Stimulated activated naive CD8-positive, alpha-beta T cell treated with anti-CD3 and anti-CD28 coated beads, Interleukin-15, Interleukin-2, amounts not matched to agents 100 ng/mL and 50 ng/mL, for 24 hours (primary cell): ENCODE measurements around the gene AJUBA.
A peak's percentile ranks its signal among the peaks of the same experiment; 100 is the strongest.

Source experiments
- H3K27ac Mint-ChIP-seq: one replicate; pipeline ENCODE4 v1.8.0; 2021; ENCODE audit warnings: mild to moderate bottlenecking, mixed read lengths
- H3K27me3 Mint-ChIP-seq: one replicate; pipeline ENCODE4 v1.8.0; 2021; ENCODE audit warnings: mixed read lengths
- H3K36me3 Mint-ChIP-seq: one replicate; pipeline ENCODE4 v1.8.0; 2021; ENCODE audit warnings: low read depth, mixed read lengths
- H3K4me1 Mint-ChIP-seq: one replicate; pipeline ENCODE4 v1.8.0; 2021; ENCODE audit warnings: low read depth, mixed read lengths
- H3K4me3 Mint-ChIP-seq: one replicate; pipeline ENCODE4 v1.8.0; 2021; ENCODE audit warnings: mild to moderate bottlenecking, mixed read lengths
- H3K9me3 Mint-ChIP-seq: one replicate; pipeline ENCODE4 v1.8.0; 2021; ENCODE audit warnings: mixed read lengths

The AJUBA gene

GRCh38 chr14:22995889-22996625, 13.7 kb upstream of the AJUBA start:
- no peaks in the 10 kb centered on the region for H3K9me3 Mint-ChIP-seq
- no peaks in the 10 kb centered on the region for H3K4me1 Mint-ChIP-seq
- H3K27ac Mint-ChIP-seq = no peak overlapping the region
- no peaks in the 10 kb centered on the region for H3K27me3 Mint-ChIP-seq
- H3K4me3 Mint-ChIP-seq = no peak overlapping the region
- no peaks in the 10 kb centered on the region for H3K36me3 Mint-ChIP-seq

GRCh38 chr14:22994762-22995275, 12.5 kb upstream of the AJUBA start:
- Mint-ChIP-seq H3K4me1 (no peaks in the 10 kb centered on the region), H3K4me3 (no peak overlapping the region), H3K36me3 (peaks cover 3% of the 10 kb centered on the region), H3K9me3 (no peaks in the 10 kb centered on the region), H3K27me3 (no peaks in the 10 kb centered on the region), H3K27ac (no peak overlapping the region)

GRCh38 chr14:22993517-22993916, 11.2 kb upstream of the AJUBA start:
- Mint-ChIP-seq H3K27me3 (no peaks in the 10 kb centered on the region), H3K27ac (no peak overlapping the region), H3K4me1 (no peaks in the 10 kb centered on the region), H3K36me3 (peaks cover 3% of the 10 kb centered on the region), H3K4me3 (no peak overlapping the region), H3K9me3 (no peaks in the 10 kb centered on the region)

DNA sequence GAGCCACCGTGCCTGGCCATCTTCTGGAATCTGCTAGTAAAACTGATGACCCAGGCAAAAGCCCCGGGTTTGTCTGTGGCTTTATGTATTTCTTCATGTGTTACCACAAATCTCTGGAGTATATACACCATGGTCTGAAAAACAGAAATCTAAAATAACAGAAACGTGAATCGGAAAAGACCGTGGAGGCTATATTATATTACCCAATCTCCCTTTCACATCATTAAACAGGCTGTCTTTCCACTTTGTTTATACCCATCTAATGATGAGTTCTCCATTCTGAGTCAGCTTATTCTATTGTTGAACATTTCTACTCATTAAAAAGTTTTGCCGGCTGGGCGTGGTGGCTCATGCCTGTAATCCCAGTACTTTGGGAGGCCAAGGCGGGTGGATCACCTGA, 9.5 kb upstream of the AJUBA start:
- H3K36me3 Mint-ChIP-seq = peaks cover 3% of the 10 kb centered on the region
- no peaks in the 10 kb centered on the region for H3K27me3 Mint-ChIP-seq
- no peak overlapping the region for H3K27ac Mint-ChIP-seq
- H3K4me3 Mint-ChIP-seq = no peak overlapping the region
- H3K9me3 Mint-ChIP-seq = no peaks in the 10 kb centered on the region
- H3K4me1 Mint-ChIP-seq = no peaks in the 10 kb centered on the region

DNA sequence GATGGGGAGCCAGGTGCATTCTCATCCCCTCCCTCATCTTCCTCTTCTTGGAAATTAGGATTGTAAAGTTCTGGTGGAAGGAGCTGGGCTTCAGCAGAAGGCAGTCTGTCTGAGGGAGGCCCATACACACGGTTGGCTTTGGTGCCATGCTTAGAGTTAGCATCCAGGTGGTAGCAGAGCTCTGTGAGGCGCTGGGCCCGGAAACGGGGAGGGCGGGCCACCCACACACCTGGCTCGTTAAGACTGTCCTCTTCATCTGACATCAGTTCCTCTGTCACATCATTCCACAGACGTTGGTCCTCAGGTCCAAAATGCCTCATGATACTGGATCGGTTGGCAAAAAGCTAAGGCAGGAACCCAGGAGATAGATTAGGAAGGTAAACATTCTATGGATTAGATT, 4.9 kb upstream of the AJUBA start:
- no peak overlapping the region for H3K4me3 Mint-ChIP-seq
- peaks cover 3% of the 10 kb centered on the region for H3K36me3 Mint-ChIP-seq
- no peak overlapping the region for H3K27ac Mint-ChIP-seq
- H3K9me3 Mint-ChIP-seq = no peaks in the 10 kb centered on the region
- no peaks in the 10 kb centered on the region for H3K4me1 Mint-ChIP-seq
- no peaks in the 10 kb centered on the region for H3K27me3 Mint-ChIP-seq

GRCh38 chr14:22986508-22987054, 4.2 kb upstream of the AJUBA start:
- peaks cover 3% of the 10 kb centered on the region for H3K36me3 Mint-ChIP-seq
- H3K4me3 Mint-ChIP-seq = no peak overlapping the region
- H3K27ac Mint-ChIP-seq = no peak overlapping the region
- H3K4me1 Mint-ChIP-seq = no peaks in the 10 kb centered on the region
- no peaks in the 10 kb centered on the region for H3K27me3 Mint-ChIP-seq
- no peaks in the 10 kb centered on the region for H3K9me3 Mint-ChIP-seq

- Mint-ChIP-seq H3K27me3 (peaks cover 2% of the 10 kb centered on the region), H3K4me3 (no peak overlapping the region), H3K27ac (no peak overlapping the region), H3K4me1 (no peaks in the 10 kb centered on the region), H3K36me3 (peaks cover 3% of the 10 kb centered on the region), H3K9me3 (no peaks in the 10 kb centered on the region)
These were observed 3.6 kb upstream of the AJUBA start for GRCh38 chr14:22985894-22986507.

GRCh38 chr14:22984959-22985658, 2.8 kb upstream of the AJUBA start:
- Mint-ChIP-seq H3K4me1 (peaks cover 4% of the 10 kb centered on the region), H3K9me3 (no peaks in the 10 kb centered on the region), H3K36me3 (peaks cover 2% of the 10 kb centered on the region), H3K27me3 (peaks cover 6% of the 10 kb centered on the region), H3K27ac (no peak overlapping the region), H3K4me3 (no peak overlapping the region)

- H3K9me3 Mint-ChIP-seq = no peaks in the 10 kb centered on the region
- no peaks in the 10 kb centered on the region for H3K36me3 Mint-ChIP-seq
- no peak overlapping the region for H3K27ac Mint-ChIP-seq
- H3K27me3 Mint-ChIP-seq = peaks cover 13% of the 10 kb centered on the region
- H3K4me3 Mint-ChIP-seq = peak overlapping the region; percentile 51
- H3K4me1 Mint-ChIP-seq = peaks cover 6% of the 10 kb centered on the region
These were observed 375 bp downstream of the AJUBA start for GRCh38 chr14:22981876-22982476.

- H3K4me1 Mint-ChIP-seq = peaks cover 6% of the 10 kb centered on the region
- H3K27ac Mint-ChIP-seq = no peak overlapping the region
- H3K4me3 Mint-ChIP-seq = peak overlapping the region; percentile 51
- H3K9me3 Mint-ChIP-seq = no peaks in the 10 kb centered on the region
- no peaks in the 10 kb centered on the region for H3K36me3 Mint-ChIP-seq
- peaks cover 13% of the 10 kb centered on the region for H3K27me3 Mint-ChIP-seq
These were observed 1.1 kb downstream of the AJUBA start for GRCh38 chr14:22981090-22981875.

DNA sequence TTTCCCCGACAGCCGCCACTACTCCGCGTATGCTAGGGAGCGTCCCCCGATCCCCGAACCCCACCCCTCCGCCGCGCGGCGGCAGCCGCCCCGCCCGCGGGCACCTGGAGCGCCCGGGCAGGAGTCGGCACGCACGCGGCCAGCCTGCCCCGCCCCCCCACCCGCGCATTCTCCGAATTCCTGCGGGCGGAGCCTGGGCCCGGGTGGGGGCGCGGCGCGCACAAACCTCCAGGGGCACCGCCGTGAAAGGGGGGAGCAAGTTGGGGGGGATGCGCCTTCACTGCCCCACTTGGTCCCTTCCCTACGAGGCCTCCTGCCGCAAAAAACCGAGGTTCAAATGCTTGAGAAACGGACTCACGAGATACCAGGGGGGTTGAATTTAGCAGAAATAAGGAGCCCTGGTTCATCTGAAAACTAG, 1.7 kb downstream of the AJUBA start:
- peaks cover 6% of the 10 kb centered on the region for H3K4me1 Mint-ChIP-seq
- H3K4me3 Mint-ChIP-seq = peak overlapping the region; percentile 31
- no peaks in the 10 kb centered on the region for H3K36me3 Mint-ChIP-seq
- no peaks in the 10 kb centered on the region for H3K9me3 Mint-ChIP-seq
- peaks cover 13% of the 10 kb centered on the region for H3K27me3 Mint-ChIP-seq
- H3K27ac Mint-ChIP-seq = no peak overlapping the region

DNA sequence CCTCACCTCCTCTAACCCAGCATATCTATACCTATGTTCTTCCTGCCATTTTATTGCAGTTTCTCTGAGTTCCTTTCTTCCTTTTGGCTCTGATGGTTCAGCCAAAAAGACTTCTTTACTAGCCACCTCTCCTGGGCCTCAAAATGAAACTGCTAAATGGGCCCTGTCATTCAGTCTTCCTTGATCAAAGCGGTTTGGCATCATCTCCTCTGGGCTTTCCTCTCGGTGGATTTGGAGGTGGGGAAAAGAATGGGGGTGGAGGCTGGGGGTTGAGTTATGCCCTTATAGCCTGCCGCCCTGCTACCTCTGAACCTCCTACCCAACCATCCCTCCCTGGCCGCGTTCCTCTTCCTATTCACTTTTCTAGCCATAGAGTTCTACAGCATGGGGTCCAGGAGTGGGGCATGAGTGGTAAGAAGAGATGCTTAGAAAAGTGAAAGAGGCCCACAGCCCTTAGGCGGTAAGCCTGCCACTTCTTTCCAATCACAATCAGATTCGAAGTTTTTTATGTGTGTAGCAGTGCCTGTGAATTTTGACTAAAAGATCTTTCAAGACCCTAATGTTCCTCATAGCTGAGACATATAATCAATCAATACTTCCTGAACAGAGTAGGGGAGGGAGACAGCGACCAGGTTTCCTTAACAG, 2.5 kb downstream of the AJUBA start:
- Mint-ChIP-seq H3K36me3 (no peaks in the 10 kb centered on the region), H3K27ac (peak overlapping the region; percentile 19), H3K27me3 (peaks cover 13% of the 10 kb centered on the region), H3K9me3 (no peaks in the 10 kb centered on the region), H3K4me1 (peaks cover 6% of the 10 kb centered on the region), H3K4me3 (no peak overlapping the region)

DNA sequence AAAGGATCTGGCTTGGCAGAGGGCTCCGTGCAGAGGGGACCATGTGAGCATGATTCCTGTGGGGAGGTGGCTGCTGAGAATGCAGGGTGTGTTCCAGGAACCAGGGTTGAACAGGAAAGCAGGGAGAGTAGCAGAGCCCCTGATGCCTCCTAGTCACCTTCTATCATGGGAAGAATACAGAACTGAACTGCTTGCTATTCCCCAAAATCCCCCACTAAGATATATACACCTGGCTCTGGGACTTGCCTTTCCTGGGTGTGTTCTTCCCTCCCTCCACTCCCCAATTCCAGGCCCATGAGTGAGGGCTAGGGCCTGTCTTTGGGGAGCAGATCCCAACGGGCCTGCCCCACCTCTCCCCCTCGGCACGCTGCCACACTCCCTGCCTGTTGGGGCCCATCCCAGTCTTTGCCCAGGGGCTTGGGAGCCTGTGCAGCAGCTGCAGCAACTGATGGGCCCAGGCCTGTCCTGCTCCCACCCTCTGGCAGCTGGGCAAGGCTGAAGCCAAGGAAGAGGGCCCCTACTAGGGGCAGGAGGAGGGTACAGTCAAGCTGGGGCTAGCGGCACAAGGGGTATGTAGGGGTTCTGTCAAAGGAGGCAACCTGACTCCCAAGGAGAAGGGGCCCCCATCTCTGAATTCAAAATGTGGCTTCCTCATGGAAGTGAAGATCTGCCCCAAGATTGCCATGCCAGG, 3.2 kb downstream of the AJUBA start:
- peaks cover 13% of the 10 kb centered on the region for H3K27me3 Mint-ChIP-seq
- no peaks in the 10 kb centered on the region for H3K36me3 Mint-ChIP-seq
- peaks cover 6% of the 10 kb centered on the region for H3K4me1 Mint-ChIP-seq
- H3K4me3 Mint-ChIP-seq = no peak overlapping the region
- no peaks in the 10 kb centered on the region for H3K9me3 Mint-ChIP-seq
- no peak overlapping the region for H3K27ac Mint-ChIP-seq
